HCT116 (cell line): ENCODE data around the gene ENO2. TPM values are rescaled to one million over a fixed set of nuclear protein-coding genes. Genes with fewer than 3 reads are reported as not detected.

Experiments used
- ATAC-seq: fragments of 200-7000 bp; cut with Tn5 transposase; 2 replicates; pipeline ENCODE4 v1.9.1; 2020; ENCODE audit warnings: mild to moderate bottlenecking, moderate library complexity
- BruUV-seq: library from RNA; stranded (reverse); fragments of 400-500 nt; replicated peaks from 2 replicates; lab custom pipeline; 2021; lab: Mats Ljungman, UMichigan
- CTCF ChIA-PET: fragments of 300-600 bp; sonication (Branson Sonifier 250); formaldehyde crosslinking; loops from one replicate; lab custom pipeline; 2021; ENCODE audit warnings: antibody characterized with exemption; lab: Charles Lee
- POLR2A ChIA-PET: fragments of 300-600, 350-600 bp; sonication (Branson Sonifier 250); formaldehyde crosslinking; loops from one replicate; lab custom pipeline; 2021; ENCODE audit warnings: antibody characterized with exemption; lab: Charles Lee
- RAD21 ChIA-PET, 2 experiments: fragments of 300-600 bp; sonication (Branson Sonifier 250); formaldehyde crosslinking; loops; one replicate each; lab custom pipeline; 2023; ENCODE audit warnings: low total read pairs in 2 of 2; ENCODE audit not compliant: uncharacterized antibody in 2 of 2, unreplicated experiment in 2 of 2, low non-redundant PET in 1 of 2; lab: Charles Lee
- DNase-seq: peaks from one replicate; pipeline ENCODE4 v3.0.0-alpha.2; 2010; ENCODE audit warnings: low read depth, low spot score
- H2AFZ ChIP-seq: fragments of 200-600 bp; shearing (Covaris generic), sonication (generic); 2 replicates; pipeline ENCODE4 v1.6.1; 2017; ENCODE audit warnings: low read depth, mixed run types, mixed read lengths, antibody characterized with exemption, low read length; ENCODE audit not compliant: poor library complexity, severe bottlenecking
- H3K27ac ChIP-seq: 2 replicates; pipeline ENCODE4 v1.5.1; 2012; ENCODE audit warnings: low read depth, low read length
- H3K27me3 ChIP-seq: fragments of 200-600 bp; sonication (generic); 2 replicates; pipeline ENCODE4 v1.6.1; 2016; ENCODE audit warnings: mixed run types, low read length, mixed read lengths; ENCODE audit not compliant: insufficient read depth
- H3K36me3 ChIP-seq, 2 experiments: fragments of 200-500 bp in 1 of 2; fragments of 200-600 bp in 1 of 2; sonication (Bioruptor generic) in 1 of 2; sonication (generic) in 1 of 2; 2 replicates each; pipeline versions ENCODE4 v1.5.1 to v1.6.1; 2014 to 2016; ENCODE audit warnings: low read length in 2 of 2, inconsistent platforms in 1 of 2, mixed read lengths in 1 of 2, mixed run types in 1 of 2; ENCODE audit not compliant: insufficient read depth in 2 of 2, control insufficient read depth in 1 of 2
- H3K4me1 ChIP-seq, 2 experiments: fragments of 200-600 bp in 1 of 2; sonication (generic) in 1 of 2; 2 replicates each; pipeline versions ENCODE4 v1.5.1 to v1.6.1; 2012 to 2017; ENCODE audit warnings: low read length in 2 of 2, inconsistent platforms in 1 of 2, mild to moderate bottlenecking in 1 of 2, mixed read lengths in 1 of 2, mixed run types in 1 of 2, moderate library complexity in 1 of 2; ENCODE audit not compliant: insufficient read depth in 2 of 2, control insufficient read depth in 1 of 2
- H3K4me2 ChIP-seq: fragments of 200-600 bp; sonication (generic); 2 replicates; pipeline ENCODE4 v1.6.1; 2017; ENCODE audit warnings: mixed run types, low read length, mixed read lengths
- H3K4me3 ChIP-seq, 2 experiments: fragments of 200-600 bp in 1 of 2; sonication (generic) in 1 of 2; replicated peaks in 1 of 2; 2 replicates each; pipeline ENCODE4 v1.5.1; 2011 to 2016; ENCODE audit warnings: low read length in 2 of 2, control low read depth in 1 of 2, low read depth in 1 of 2, mild to moderate bottlenecking in 1 of 2, mixed read lengths in 1 of 2, mixed run types in 1 of 2
- H3K79me2 ChIP-seq: fragments of 200-600 bp; sonication (generic); 2 replicates; pipeline ENCODE4 v1.6.1; 2017; ENCODE audit warnings: mild to moderate bottlenecking, mixed run types, low read length, moderate library complexity, mixed read lengths; ENCODE audit not compliant: insufficient read depth
- H3K9ac ChIP-seq: fragments of 200-600 bp; sonication (generic); 2 replicates; pipeline ENCODE4 v1.6.1; 2016; ENCODE audit warnings: low read length, mixed read lengths
- H3K9me2 ChIP-seq: fragments of 200-600 bp; sonication (generic), shearing (Covaris generic); 2 replicates; pipeline ENCODE4 v1.6.1; 2017; ENCODE audit warnings: mixed run types, mild to moderate bottlenecking, moderate library complexity; ENCODE audit not compliant: insufficient read depth
- H3K9me3 ChIP-seq, 2 experiments: fragments of 200-500 bp in 1 of 2; fragments of 200-600 bp in 1 of 2; sonication (Bioruptor generic) in 1 of 2; sonication (generic) in 1 of 2; 2 replicates each; pipeline ENCODE4 v1.6.1; 2014 to 2017; ENCODE audit warnings: low read length in 2 of 2, mixed read lengths in 2 of 2, inconsistent platforms in 1 of 2, low read depth in 1 of 2, mild to moderate bottlenecking in 1 of 2, mixed run types in 1 of 2, moderate library complexity in 1 of 2; ENCODE audit not compliant: control insufficient read depth in 1 of 2, insufficient read depth in 1 of 2
- H4K20me1 ChIP-seq: fragments of 200-600 bp; sonication (generic), shearing (Covaris generic); 2 replicates; pipeline ENCODE4 v1.6.1; 2017; ENCODE audit warnings: mixed run types, mild to moderate bottlenecking, moderate library complexity; ENCODE audit not compliant: insufficient read depth
- CBX3 ChIP-seq: IDR thresholded peaks from 2 replicates; pipeline ENCODE4 v1.6.1; 2012; ENCODE audit warnings: low read depth
- CEBPB ChIP-seq: IDR thresholded peaks from 2 replicates; pipeline ENCODE4 v1.6.1; 2012; ENCODE audit warnings: low read depth
- EZH2 ChIP-seq: fragments of 200-600 bp; sonication (generic); IDR thresholded peaks from 2 replicates; pipeline ENCODE4 v1.6.1; 2017; ENCODE audit warnings: antibody characterized with exemption, mixed run types
- FOSL1 ChIP-seq: IDR thresholded peaks from 2 replicates; pipeline ENCODE4 v1.6.1; 2012; ENCODE audit warnings: low read depth
- RAD21 ChIP-seq: IDR thresholded peaks from 2 replicates; pipeline ENCODE4 v1.6.1; 2012; ENCODE audit warnings: low read depth, mild to moderate bottlenecking
- REST ChIP-seq: IDR thresholded peaks from 2 replicates; pipeline ENCODE4 v1.6.1; 2012; ENCODE audit warnings: low read depth
- SIN3A ChIP-seq: IDR thresholded peaks from 2 replicates; pipeline ENCODE4 v1.6.1; 2012; ENCODE audit warnings: low read depth
- SP1 ChIP-seq: IDR thresholded peaks from 2 replicates; pipeline ENCODE4 v1.6.1; 2012; ENCODE audit warnings: low read depth
- YY1 ChIP-seq: IDR thresholded peaks from 2 replicates; pipeline ENCODE4 v1.6.1; 2011; ENCODE audit warnings: low read length, low read depth, moderate library complexity, mild to moderate bottlenecking; ENCODE audit not compliant: insufficient replicate concordance; ENCODE audit errors: extremely low read depth
- ZFX ChIP-seq: fragments of 450-650 bp; IDR thresholded peaks from 2 replicates; pipeline ENCODE4 v1.6.1; 2017
- ZNF274 ChIP-seq: fragments of 200-500 bp; sonication (Bioruptor generic); IDR thresholded peaks from 2 replicates; pipeline ENCODE4 v1.6.1; 2014; ENCODE audit warnings: mild to moderate bottlenecking, low read depth, low read length, inconsistent platforms
- intact Hi-C: fragments of 100-400 bp; cut with micrococcal nuclease; formaldehyde crosslinking; loops from 2 replicates; pipeline ENCODE4 v1.10.0; 2022
- total RNA-seq: library from RNA; stranded (reverse); gene quantifications from one replicate; pipeline ENCODE4 v1.2.1, GENCODE V29; 2021; ENCODE audit not compliant: unreplicated experiment
- TF ChIP-seq, protein P1 (sequence below): IDR thresholded peaks from 2 replicates; pipeline ENCODE4 v1.6.1; 2011; ENCODE audit warnings: mild to moderate bottlenecking, low read length, moderate library complexity; ENCODE audit not compliant: insufficient replicate concordance; ENCODE audit errors: extremely low read depth

ENO2 gene
- total RNA-seq, 1 experiment from 2014 or later, result 117 TPM

DNA sequence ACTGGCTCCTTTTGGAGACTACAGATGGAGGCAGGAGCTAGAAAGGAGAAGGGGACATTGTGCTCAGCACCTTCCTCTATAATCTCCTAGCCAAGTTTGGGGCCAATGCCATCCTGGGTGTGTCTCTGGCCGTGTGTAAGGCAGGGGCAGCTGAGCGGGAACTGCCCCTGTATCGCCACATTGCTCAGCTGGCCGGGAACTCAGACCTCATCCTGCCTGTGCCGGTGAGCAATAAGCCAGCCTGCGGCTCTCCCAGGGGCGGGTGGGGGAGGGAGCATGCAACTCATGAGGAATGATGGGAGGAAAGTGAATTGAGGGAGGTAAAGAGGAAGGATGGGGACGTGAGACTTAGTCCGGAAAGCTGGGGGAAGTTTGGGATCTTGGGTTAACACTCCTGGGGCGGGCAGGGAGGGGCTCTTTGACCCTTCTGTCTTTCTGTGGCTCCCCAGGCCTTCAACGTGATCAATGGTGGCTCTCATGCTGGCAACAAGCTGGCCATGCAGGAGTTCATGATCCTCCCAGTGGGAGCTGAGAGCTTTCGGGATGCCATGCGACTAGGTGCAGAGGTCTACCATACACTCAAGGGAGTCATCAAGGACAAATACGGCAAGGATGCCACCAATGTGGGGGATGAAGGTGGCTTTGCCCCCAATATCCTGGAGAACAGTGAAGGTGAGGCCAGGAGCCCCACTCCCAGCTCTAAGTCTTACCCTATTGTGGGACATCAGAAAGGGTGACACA, 3.3 kb downstream of the ENO2 start:
- H3K36me3 ChIP-seq, result peaks cover 8 to 17% of the 10 kb centered on the region in 2 experiments
- H3K4me3 ChIP-seq, result no peak overlapping the region
- peaks cover 13% of the 10 kb centered on the region; the same call in 1 of the 2 replicates for H3K79me2 ChIP-seq
- ChIA-PET CTCF (no interaction called here), RAD21 (no interaction called here), POLR2A (interaction anchor here (1.4 kb wide), 1 partner anchor 8 kb away, joined by 3 read pairs; no protein-coding TSS in a partner anchor)
- BruUV-seq, result no TSS peak
- H4K20me1 ChIP-seq, result no peaks in the 10 kb centered on the region
- ATAC-seq (no peak), DNase-seq (no peak)
- no peak overlapping the region for H3K27ac ChIP-seq
- no peaks in the 10 kb centered on the region for H3K9me3 ChIP-seq
- no peak overlapping the region for H3K4me2 ChIP-seq
- H3K9ac ChIP-seq, result no peak overlapping the region
- no peaks in the 10 kb centered on the region for H3K27me3 ChIP-seq
- TF ChIP-seq SIN3A (no peak), RAD21 (no peak), CEBPB (no peak), SP1 (no peak), REST (no peak), EZH2 (no peak), FOSL1 (no peak), YY1 (no peak), ZNF274 (no peak), ZFX (no peak), CBX3 (no peak)
- TF ChIP-seq, protein P1, sequence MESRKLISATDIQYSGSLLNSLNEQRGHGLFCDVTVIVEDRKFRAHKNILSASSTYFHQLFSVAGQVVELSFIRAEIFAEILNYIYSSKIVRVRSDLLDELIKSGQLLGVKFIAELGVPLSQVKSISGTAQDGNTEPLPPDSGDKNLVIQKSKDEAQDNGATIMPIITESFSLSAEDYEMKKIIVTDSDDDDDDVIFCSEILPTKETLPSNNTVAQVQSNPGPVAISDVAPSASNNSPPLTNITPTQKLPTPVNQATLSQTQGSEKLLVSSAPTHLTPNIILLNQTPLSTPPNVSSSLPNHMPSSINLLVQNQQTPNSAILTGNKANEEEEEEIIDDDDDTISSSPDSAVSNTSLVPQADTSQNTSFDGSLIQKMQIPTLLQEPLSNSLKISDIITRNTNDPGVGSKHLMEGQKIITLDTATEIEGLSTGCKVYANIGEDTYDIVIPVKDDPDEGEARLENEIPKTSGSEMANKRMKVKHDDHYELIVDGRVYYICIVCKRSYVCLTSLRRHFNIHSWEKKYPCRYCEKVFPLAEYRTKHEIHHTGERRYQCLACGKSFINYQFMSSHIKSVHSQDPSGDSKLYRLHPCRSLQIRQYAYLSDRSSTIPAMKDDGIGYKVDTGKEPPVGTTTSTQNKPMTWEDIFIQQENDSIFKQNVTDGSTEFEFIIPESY, result no peak
- intact Hi-C loops, result no loop called here
- no peaks in the 10 kb centered on the region for H3K9me2 ChIP-seq
- H3K4me1 ChIP-seq, result peaks cover 15 to 36% of the 10 kb centered on the region in 2 experiments
- no peak overlapping the region for H2AFZ ChIP-seq
